Measurements from ENCODE around the gene CD7.

DNA sequence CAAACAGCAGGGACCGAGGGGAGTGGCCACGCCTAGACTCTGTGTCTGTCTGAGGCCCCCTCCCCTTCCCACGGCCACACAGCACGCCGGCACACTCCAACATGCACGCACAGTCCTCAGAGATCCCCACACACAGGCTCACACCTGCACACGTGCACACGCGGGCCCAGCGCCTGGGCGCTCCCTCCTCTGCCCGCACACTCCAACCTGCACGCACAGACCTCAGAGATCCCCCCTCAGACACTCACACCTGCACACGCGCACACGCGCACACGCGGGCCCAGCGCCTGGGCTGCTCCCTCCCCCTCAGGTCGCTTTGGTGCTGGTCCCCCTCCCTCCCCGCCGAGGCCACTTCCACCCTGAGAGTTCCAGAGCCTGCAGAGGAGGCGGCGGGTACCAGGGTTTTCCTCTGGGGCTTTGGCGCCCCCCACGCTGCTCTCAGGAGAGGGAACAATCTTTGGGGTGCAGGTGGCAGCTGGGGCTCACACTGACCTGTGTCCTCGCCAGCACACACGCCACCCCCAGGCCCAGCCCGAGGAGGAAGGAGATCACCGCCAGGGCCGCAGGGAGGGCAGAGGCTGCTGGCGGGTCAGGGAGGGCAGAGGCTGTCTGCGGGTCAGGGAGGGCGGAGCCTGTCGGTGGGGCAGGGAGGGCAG lies 1.6 kb downstream of the CD7 start:
- TF ChIP-seq EGR1 (IDR thresholded peaks at IDR 0.05) = no peak
- TF ChIP-seq EP300 (IDR thresholded peaks at IDR 0.05; ENCODE audit: borderline replicate concordance) = no peak
- no peak for TF ChIP-seq TCF12 (IDR thresholded peaks at IDR 0.05; ENCODE audit: low read depth)
- TF ChIP-seq RAD21 (IDR thresholded peaks at IDR 0.05; ENCODE audit: low read depth) = no peak
- TF ChIP-seq, protein P1, sequence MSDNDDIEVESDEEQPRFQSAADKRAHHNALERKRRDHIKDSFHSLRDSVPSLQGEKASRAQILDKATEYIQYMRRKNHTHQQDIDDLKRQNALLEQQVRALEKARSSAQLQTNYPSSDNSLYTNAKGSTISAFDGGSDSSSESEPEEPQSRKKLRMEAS (IDR thresholded peaks at IDR 0.05) = no peak

Measured in Ishikawa (cell line).